Measurements from ENCODE around the gene TMEM52.

Gene TMEM52

GRCh38 chr1:1907098-1907736 is 11.9 kb downstream of the TMEM52 start:
- Mint-ChIP-seq H3K4me1 (ENCODE audit: low read depth) (peaks cover 23% of the 10 kb centered on the region), H3K4me3 (no peak overlapping the region), H3K9me3 (peaks cover 7% of the 10 kb centered on the region), H3K27ac (no peak overlapping the region), H3K36me3 (ENCODE audit: low read depth) (no peaks in the 10 kb centered on the region), H3K27me3 (peaks cover 17% of the 10 kb centered on the region)
- intact Hi-C loops (cut with micrococcal nuclease) = loop anchor here (5.0 kb wide), 1 partner anchor 130 kb away; the partner anchor contains the start of gene NADK

GRCh38 chr1:1906185-1907097 is 12.6 kb downstream of the TMEM52 start:
- H3K4me1 Mint-ChIP-seq (ENCODE audit: low read depth) = peaks cover 19% of the 10 kb centered on the region
- peaks cover 14% of the 10 kb centered on the region for H3K27me3 Mint-ChIP-seq
- no peak overlapping the region for H3K27ac Mint-ChIP-seq
- H3K9me3 Mint-ChIP-seq = peaks cover 7% of the 10 kb centered on the region
- no peak overlapping the region for H3K4me3 Mint-ChIP-seq
- intact Hi-C loops (cut with micrococcal nuclease) = loop anchor here (5.0 kb wide), 1 partner anchor 129 kb away; the partner anchor contains the start of gene NADK
- H3K36me3 Mint-ChIP-seq (ENCODE audit: low read depth) = no peaks in the 10 kb centered on the region

- H3K4me1 Mint-ChIP-seq (ENCODE audit: low read depth) = peaks cover 19% of the 10 kb centered on the region
- H3K36me3 Mint-ChIP-seq (ENCODE audit: low read depth) = no peaks in the 10 kb centered on the region
- H3K27ac Mint-ChIP-seq = no peak overlapping the region
- peaks cover 7% of the 10 kb centered on the region for H3K9me3 Mint-ChIP-seq
- H3K27me3 Mint-ChIP-seq = peaks cover 14% of the 10 kb centered on the region
- intact Hi-C loops (cut with micrococcal nuclease) = no loop called here
- no peak overlapping the region for H3K4me3 Mint-ChIP-seq
Measured at GRCh38 chr1:1903224-1903623, 15.9 kb downstream of the TMEM52 start.

GRCh38 chr1:1901641-1902294 is 17.3 kb downstream of the TMEM52 start:
- Mint-ChIP-seq H3K36me3 (ENCODE audit: low read depth) (no peaks in the 10 kb centered on the region), H3K27me3 (peaks cover 20% of the 10 kb centered on the region), H3K4me1 (ENCODE audit: low read depth) (peaks cover 19% of the 10 kb centered on the region), H3K9me3 (peaks cover 7% of the 10 kb centered on the region), H3K4me3 (no peak overlapping the region), H3K27ac (no peak overlapping the region)
- intact Hi-C loops (cut with micrococcal nuclease) = no loop called here

GRCh38 chr1:1900883-1901640 is 18.0 kb downstream of the TMEM52 start:
- Mint-ChIP-seq H3K4me1 (ENCODE audit: low read depth) (peaks cover 14% of the 10 kb centered on the region), H3K27ac (no peak overlapping the region), H3K27me3 (peaks cover 27% of the 10 kb centered on the region), H3K4me3 (no peak overlapping the region), H3K36me3 (ENCODE audit: low read depth) (no peaks in the 10 kb centered on the region), H3K9me3 (peaks cover 7% of the 10 kb centered on the region)
- intact Hi-C loops (cut with micrococcal nuclease) = no loop called here

GRCh38 chr1:1899967-1900327 is 19.1 kb downstream of the TMEM52 start:
- Mint-ChIP-seq H3K27me3 (peaks cover 38% of the 10 kb centered on the region), H3K4me1 (ENCODE audit: low read depth) (peaks cover 14% of the 10 kb centered on the region)
- intact Hi-C loops (cut with micrococcal nuclease) = no loop called here

GRCh38 chr1:1899266-1899966 is 19.7 kb downstream of the TMEM52 start:
- H3K27ac Mint-ChIP-seq = no peak overlapping the region
- H3K4me3 Mint-ChIP-seq = no peak overlapping the region
- intact Hi-C loops (cut with micrococcal nuclease) = no loop called here
- H3K27me3 Mint-ChIP-seq = peaks cover 44% of the 10 kb centered on the region
- no peaks in the 10 kb centered on the region for H3K36me3 Mint-ChIP-seq (ENCODE audit: low read depth)
- peaks cover 20% of the 10 kb centered on the region for H3K4me1 Mint-ChIP-seq (ENCODE audit: low read depth)
- H3K9me3 Mint-ChIP-seq = peaks cover 7% of the 10 kb centered on the region

More at GRCh38 chr1:1899967-1900327, 19.1 kb downstream of the TMEM52 start:
- Mint-ChIP-seq H3K27ac (no peak overlapping the region), H3K36me3 (ENCODE audit: low read depth) (no peaks in the 10 kb centered on the region), H3K4me3 (no peak overlapping the region), H3K9me3 (peaks cover 7% of the 10 kb centered on the region)

GRCh38 chr1:1898246-1898933 is 20.7 kb downstream of the TMEM52 start:
- Mint-ChIP-seq H3K27ac (no peak overlapping the region), H3K4me1 (ENCODE audit: low read depth) (peaks cover 23% of the 10 kb centered on the region), H3K27me3 (peaks cover 54% of the 10 kb centered on the region), H3K9me3 (peaks cover 5% of the 10 kb centered on the region), H3K4me3 (no peak overlapping the region), H3K36me3 (ENCODE audit: low read depth) (no peaks in the 10 kb centered on the region)
- intact Hi-C loops (cut with micrococcal nuclease) = no loop called here

GRCh38 chr1:1895456-1896336 is 23.4 kb downstream of the TMEM52 start:
- Mint-ChIP-seq H3K4me1 (ENCODE audit: low read depth) (peaks cover 35% of the 10 kb centered on the region), H3K36me3 (ENCODE audit: low read depth) (no peaks in the 10 kb centered on the region), H3K27me3 (peaks cover 52% of the 10 kb centered on the region), H3K9me3 (no peaks in the 10 kb centered on the region), H3K27ac (no peak overlapping the region), H3K4me3 (no peak overlapping the region)
- intact Hi-C loops (cut with micrococcal nuclease) = no loop called here

- Mint-ChIP-seq H3K27me3 (peaks cover 52% of the 10 kb centered on the region), H3K27ac (peak overlapping the region; percentile 69), H3K4me3 (no peak overlapping the region), H3K36me3 (ENCODE audit: low read depth) (no peaks in the 10 kb centered on the region), H3K9me3 (no peaks in the 10 kb centered on the region), H3K4me1 (ENCODE audit: low read depth) (peaks cover 35% of the 10 kb centered on the region)
- intact Hi-C loops (cut with micrococcal nuclease) = no loop called here
Measured at GRCh38 chr1:1895060-1895418, 24.0 kb downstream of the TMEM52 start.

GRCh38 chr1:1894354-1895059 is 24.6 kb downstream of the TMEM52 start:
- Mint-ChIP-seq H3K36me3 (ENCODE audit: low read depth) (no peaks in the 10 kb centered on the region), H3K27ac (peak overlapping the region; percentile 69), H3K4me3 (no peak overlapping the region), H3K27me3 (peaks cover 46% of the 10 kb centered on the region), H3K9me3 (no peaks in the 10 kb centered on the region), H3K4me1 (ENCODE audit: low read depth) (peaks cover 30% of the 10 kb centered on the region)
- intact Hi-C loops (cut with micrococcal nuclease) = no loop called here

- intact Hi-C loops (cut with micrococcal nuclease) = no loop called here
- Mint-ChIP-seq H3K9me3 (no peaks in the 10 kb centered on the region), H3K27me3 (peaks cover 41% of the 10 kb centered on the region), H3K36me3 (ENCODE audit: low read depth) (peaks cover 5% of the 10 kb centered on the region), H3K27ac (no peak overlapping the region), H3K4me1 (ENCODE audit: low read depth) (peaks cover 29% of the 10 kb centered on the region), H3K4me3 (no peak overlapping the region)
Measured at GRCh38 chr1:1893997-1894353, 25.1 kb downstream of the TMEM52 start.
